ENCODE measurements around the gene CMIP.

DNA sequence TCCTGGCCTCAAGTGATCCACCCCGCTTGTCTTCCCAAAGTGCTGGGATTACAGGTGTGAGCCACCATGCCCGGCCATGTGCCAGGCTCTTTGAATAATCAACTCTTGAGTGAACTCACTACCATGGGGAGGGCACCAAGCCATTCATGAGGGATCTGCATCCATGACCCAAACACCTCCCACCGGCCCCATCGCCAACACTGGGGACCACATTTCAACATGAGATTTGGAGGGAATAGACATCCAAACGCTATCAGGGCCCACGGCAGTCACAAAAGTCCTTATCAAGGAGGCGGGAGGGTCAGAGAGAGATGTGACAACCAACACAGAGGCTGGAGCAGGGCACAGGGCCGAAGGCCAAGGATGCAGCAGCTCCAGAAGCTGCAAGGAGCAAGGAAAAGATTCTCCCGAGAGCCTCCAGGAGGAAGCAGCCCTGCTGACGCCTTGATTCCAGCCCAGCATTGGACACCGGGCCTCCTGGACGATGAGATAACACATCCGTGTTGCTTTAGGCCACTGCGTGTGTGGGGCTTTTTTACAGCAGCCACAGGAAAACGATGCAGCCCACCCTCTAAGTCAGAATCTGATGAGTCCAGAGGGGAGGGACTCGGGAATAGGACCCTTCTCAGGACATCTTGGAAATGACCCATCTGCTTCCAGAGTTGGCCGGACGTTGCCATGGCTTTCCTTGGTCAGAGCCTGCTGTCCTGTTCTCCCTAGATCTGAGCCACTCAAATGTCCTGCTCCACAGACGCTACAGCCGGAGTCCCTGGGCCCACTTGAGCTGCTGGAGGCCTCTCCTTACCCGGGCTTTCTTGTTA lies 47.3 kb upstream of the CMIP start:
- TF ChIP-seq, protein P1, sequence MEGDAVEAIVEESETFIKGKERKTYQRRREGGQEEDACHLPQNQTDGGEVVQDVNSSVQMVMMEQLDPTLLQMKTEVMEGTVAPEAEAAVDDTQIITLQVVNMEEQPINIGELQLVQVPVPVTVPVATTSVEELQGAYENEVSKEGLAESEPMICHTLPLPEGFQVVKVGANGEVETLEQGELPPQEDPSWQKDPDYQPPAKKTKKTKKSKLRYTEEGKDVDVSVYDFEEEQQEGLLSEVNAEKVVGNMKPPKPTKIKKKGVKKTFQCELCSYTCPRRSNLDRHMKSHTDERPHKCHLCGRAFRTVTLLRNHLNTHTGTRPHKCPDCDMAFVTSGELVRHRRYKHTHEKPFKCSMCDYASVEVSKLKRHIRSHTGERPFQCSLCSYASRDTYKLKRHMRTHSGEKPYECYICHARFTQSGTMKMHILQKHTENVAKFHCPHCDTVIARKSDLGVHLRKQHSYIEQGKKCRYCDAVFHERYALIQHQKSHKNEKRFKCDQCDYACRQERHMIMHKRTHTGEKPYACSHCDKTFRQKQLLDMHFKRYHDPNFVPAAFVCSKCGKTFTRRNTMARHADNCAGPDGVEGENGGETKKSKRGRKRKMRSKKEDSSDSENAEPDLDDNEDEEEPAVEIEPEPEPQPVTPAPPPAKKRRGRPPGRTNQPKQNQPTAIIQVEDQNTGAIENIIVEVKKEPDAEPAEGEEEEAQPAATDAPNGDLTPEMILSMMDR (IDR thresholded peaks at IDR 0.05; ENCODE audit: borderline replicate concordance, extremely low read depth, low read length, poor library complexity, severe bottlenecking): no peak
- TF ChIP-seq EZH2 (IDR thresholded peaks at IDR 0.05; ENCODE audit: borderline replicate concordance, low read depth, low read length, severe bottlenecking): no peak
